Stimulated activated CD8-positive, alpha-beta memory T cell treated with anti-CD3 and anti-CD28 coated beads, Interleukin-12 subunit alpha, Interleukin-12 subunit beta, amount 100 ng/mL, for 24 hours (primary cell): ENCODE measurements around the gene TC2N.
"Not testable (repeated sequence)": the region's sequence is repeated elsewhere in the genome, so short reads cannot be mapped to it uniquely, and the experiment has no call there.

ENCODE experiments used
- DNase-seq: peaks from one replicate; pipeline ENCODE4 v3.0.0-alpha.2; 2020; ENCODE audit errors: extremely low read depth

TC2N gene

GRCh38 chr14:91867316-91867988 is at the start of gene TC2N:
Gene TC2N, minus strand, starts transcription at chr14:91867536. Its CDS starts 53,767 bp downstream, at chr14:91813769.
- no peak for DNase-seq

GRCh38 chr14:91912035-91912434 is 44.7 kb upstream of the TC2N start:
- no peak for DNase-seq

GRCh38 chr14:91911474-91912032 is 44.2 kb upstream of the TC2N start:
- no peak for DNase-seq

DNA sequence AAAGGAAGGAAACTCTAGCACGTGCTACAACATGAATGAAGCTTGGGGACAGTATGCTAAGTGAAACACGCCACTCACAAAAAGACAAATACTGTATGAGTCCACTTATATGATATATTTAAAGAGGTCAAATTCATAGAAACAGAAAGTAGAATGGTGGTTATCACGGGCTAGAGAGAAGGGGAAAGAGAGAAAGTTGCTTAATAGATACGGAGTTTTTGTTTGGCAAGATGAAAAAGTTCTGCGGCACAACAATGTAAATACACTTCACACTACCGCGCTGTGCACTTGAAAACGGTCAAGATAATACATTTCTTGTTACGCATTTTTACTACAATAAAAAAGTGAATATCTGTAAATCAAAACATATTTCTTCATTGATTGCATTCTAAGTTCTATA is 42.9 kb upstream of the TC2N start:
- DNase-seq, result no peak

DNA sequence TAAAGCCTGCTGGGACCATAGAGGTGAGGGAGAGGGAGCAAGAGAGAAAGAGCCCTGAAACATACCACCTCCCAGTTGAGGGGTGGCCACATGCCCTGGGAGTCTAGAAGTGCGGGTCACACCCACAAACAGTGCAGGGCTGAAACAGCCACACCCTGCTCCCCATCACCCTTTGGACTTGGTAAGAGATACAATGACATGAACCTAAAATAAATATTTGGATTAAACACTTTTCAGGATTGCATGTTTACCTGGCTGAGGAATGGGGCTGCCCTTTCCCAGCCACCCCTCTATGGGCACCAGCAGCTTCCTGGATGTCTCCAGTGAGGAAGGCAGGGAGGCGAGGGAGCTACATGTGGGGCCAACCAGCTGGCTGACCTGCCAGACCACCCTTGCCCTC is 39.0 kb upstream of the TC2N start:
- no peak for DNase-seq

- no peak for DNase-seq
Observed at GRCh38 chr14:91904956-91905645, 37.8 kb upstream of the TC2N start.

- DNase-seq, result no peak
Observed at GRCh38 chr14:91904483-91904882, 37.1 kb upstream of the TC2N start.

GRCh38 chr14:91903070-91903469 is 35.7 kb upstream of the TC2N start:
- no peak for DNase-seq

DNA sequence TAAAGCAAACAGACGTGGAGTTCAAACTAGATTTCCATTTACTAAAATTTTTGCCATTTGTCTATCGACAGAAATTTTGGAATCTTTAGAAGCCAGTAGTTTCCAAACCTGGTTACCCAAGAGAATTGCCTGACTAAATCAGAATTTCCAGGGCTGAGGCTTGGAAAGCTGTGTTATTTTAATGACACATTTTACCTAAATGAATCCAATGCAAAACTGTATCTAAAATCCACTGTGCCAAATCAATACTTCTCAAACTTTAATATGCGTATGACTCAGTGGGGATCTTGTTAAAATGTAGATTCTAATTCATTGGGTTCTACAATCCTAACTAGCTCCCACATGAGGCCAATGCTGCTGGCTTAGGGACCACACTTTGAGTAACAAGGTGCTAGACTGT is 35.0 kb upstream of the TC2N start:
- no peak for DNase-seq

GRCh38 chr14:91901449-91902226 is 34.3 kb upstream of the TC2N start:
- no peak for DNase-seq

DNA sequence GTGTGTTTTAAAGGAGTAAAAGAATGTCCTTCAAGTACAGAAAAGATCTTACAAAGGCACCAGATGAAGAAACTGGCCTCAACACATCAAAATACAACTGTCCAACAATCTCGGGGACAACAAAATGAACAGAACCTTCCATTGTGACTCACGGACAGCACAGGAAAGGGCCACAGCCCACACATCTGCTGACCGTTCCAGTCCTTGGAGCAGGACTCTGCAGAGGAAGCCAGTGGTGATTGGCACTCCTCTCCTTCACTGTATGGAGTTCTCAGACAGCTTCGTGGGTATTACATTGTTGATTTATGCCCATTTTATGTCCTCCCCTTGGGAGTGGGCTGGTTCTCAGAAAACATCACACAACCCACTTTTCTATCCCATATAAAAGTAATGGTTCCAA is 32.5 kb upstream of the TC2N start:
- DNase-seq, result no peak

DNA sequence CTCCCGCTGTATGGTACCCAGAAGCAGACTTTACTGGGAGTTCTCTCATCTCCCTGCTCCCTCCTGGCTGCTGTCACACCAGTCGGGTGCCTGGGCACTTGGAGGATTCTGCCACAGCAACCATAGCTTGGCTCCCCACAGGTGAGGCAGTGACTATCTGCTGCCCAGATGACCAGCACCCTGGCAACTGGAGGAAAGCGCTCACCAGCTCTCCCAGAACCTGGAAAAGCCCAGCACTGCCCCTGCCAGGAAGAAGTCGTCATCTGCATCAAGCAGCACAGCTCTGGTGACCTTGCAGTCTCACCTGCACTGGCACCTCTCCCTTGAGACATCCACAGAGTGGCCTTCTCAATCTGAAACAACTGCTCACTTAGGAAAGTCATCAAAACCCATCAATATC is 31.9 kb upstream of the TC2N start:
- no peak for DNase-seq

GRCh38 chr14:91898372-91898771 is 31.0 kb upstream of the TC2N start:
- DNase-seq, result no peak

DNA sequence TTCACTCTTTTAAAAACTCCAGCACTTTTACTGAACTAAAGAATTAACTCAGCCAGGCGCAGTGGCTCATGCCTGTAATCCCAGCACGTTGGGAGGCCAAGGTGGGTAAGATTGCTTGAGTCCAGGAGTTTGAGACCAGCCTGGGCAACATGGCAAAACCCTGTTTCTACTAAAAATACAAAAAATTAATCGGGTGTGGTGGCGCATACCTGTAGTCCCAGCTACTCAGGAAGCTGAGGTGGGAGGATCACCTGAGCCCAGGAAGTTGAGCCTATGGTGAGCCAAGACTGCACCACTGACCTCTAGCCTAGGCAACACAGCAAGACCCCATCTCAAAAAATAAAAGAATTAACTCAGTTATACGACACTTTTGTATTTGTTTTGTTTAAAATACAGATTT is 30.4 kb upstream of the TC2N start:
- not testable (repeated sequence) for DNase-seq

- DNase-seq, result no peak
Observed at GRCh38 chr14:91897106-91897701, 29.9 kb upstream of the TC2N start.

DNA sequence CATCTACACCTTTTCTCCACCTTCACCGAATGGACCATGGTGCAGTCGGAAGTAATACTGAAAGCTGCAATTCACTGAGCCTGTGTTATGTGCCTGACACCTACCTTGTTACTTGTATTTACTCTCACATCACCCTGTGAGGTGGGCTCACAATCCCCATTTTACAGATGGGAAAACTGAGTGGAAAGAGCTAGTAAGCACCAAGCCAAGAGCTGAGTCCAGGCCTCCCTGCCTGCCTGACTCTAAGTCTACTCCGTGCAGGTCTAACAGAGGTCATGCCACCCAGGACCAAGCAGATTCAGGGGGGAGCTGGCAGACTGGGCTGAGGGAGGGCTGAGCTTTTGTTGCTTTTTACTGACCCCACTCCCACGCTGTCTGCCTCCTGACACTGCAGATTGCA is 29.1 kb upstream of the TC2N start:
- no peak for DNase-seq

DNA sequence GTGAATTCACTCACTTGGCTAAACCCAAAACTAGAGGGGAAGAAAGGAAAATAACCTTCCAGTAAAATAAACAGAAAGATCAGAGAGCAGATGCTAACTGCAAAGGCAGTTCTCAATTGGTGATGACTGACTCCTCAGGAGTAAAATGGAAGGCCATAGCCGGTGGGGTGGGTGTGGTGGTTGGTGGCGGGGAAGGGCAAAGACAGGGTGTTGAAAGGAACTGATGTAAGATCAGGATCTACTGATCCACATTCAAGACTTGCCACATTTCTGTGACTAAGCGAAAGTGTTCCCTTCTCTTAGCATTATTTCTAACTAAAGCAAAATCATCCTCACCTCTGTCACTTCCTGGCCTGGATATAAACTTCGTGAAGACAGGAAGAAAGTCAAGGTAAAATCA is 26.3 kb upstream of the TC2N start:
- DNase-seq, result no peak

GRCh38 chr14:91893007-91893406 is 25.7 kb upstream of the TC2N start:
- no peak for DNase-seq

DNA sequence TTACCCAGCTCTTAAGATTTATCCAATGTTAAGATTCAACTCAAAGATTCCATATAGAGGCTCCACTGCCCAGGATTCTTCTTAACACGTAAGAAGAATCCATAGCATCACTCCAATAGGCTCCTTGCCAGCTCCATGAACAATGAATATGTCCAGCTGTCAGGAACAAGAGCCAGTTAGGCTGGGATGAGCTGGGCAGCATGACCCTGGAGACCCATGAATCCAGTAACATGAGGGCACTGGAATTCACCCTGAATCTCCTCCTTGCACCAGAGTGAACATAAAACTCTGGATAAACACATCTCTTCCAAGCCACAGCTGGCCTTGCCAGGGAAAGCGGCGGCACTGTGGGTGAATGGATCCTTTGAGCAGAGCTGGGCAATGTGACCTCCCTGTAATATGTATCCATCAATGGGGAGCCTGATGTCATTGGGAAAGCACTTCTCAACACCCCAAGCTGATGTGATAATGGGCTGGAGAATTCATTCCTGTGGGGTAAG is 24.4 kb upstream of the TC2N start:
- DNase-seq, result no peak

- DNase-seq, result no peak
Observed at GRCh38 chr14:91891101-91891500, 23.8 kb upstream of the TC2N start.

- DNase-seq, result no peak
Observed at GRCh38 chr14:91890291-91890749, 23.0 kb upstream of the TC2N start.
